Left ventricle myocardium inferior (tissue), 1 donor: ENCODE data around the gene ZFHX2. TPM values are rescaled to one million over a fixed set of nuclear protein-coding genes. Genes with fewer than 3 reads are reported as not detected.
A peak's percentile ranks its signal among the peaks of the same experiment; 100 is the strongest.
"Not testable (repeated sequence)": the region's sequence is repeated elsewhere in the genome, so short reads cannot be mapped to it uniquely, and the experiment has no call there.

ENCODE experiments used
- DNase-seq: peaks from one replicate; pipeline ENCODE4 v3.0.0-alpha.2; 2020
- H3K27ac ChIP-seq: fragments of 200-600 bp; replicated peaks from 2 replicates; pipeline ENCODE4 v1.8.0; 2021
- H3K27me3 ChIP-seq: fragments of 200-600 bp; 2 replicates; pipeline ENCODE4 v1.8.0; 2021; ENCODE audit warnings: low read depth
- H3K36me3 ChIP-seq: fragments of 200-600 bp; 2 replicates; pipeline ENCODE4 v1.8.0; 2021
- H3K4me1 ChIP-seq: fragments of 200-600 bp; 2 replicates; pipeline ENCODE4 v1.8.0; 2021
- H3K4me3 ChIP-seq: fragments of 200-600 bp; 2 replicates; pipeline ENCODE4 v1.8.0; 2021; ENCODE audit warnings: mild to moderate bottlenecking, moderate library complexity
- H3K9me3 ChIP-seq: fragments of 200-600 bp; replicated peaks from 2 replicates; pipeline ENCODE4 v1.8.0; 2021
- CTCF ChIP-seq: fragments of 200-600 bp; IDR thresholded peaks from 2 replicates; pipeline ENCODE4 v1.8.0; 2021; ENCODE audit warnings: antibody characterized with exemption, mild to moderate bottlenecking, borderline replicate concordance
- intact Hi-C: fragments of 100-400 bp; cut with micrococcal nuclease; formaldehyde crosslinking; loops from one replicate; pipeline ENCODE4 v1.11.0; 2022
- total RNA-seq: library from RNA; stranded (reverse); fragmentation: NEBNext Ultra II Directional; extraction: Animal tissue kit (Norgen Biotek cat#: 25700); gene quantifications from one replicate; pipeline ENCODE4 v1.2.1, GENCODE V29; 2021
- donor health status: DM: no; HTN: yes; CAD: no; lungs with severe emphysema.

ZFHX2 gene
- total RNA-seq, 1 donor from 2014 or later, result 0.74 TPM

GRCh38 chr14:23588884-23589598 lies 37.5 kb upstream of the ZFHX2 start:
- intact Hi-C loops, result no loop called here
- Histone ChIP-seq H3K9me3 (no peaks in the 10 kb centered on the region), H3K4me3 (no peak overlapping the region), H3K27ac (no peak overlapping the region), H3K27me3 (peaks cover 15% of the 10 kb centered on the region), H3K4me1 (peaks cover 6% of the 10 kb centered on the region), H3K36me3 (no peaks in the 10 kb centered on the region)
- peak; percentile 84 for TF ChIP-seq CTCF
- DNase-seq, result peak; percentile 86

- H3K9me3 ChIP-seq, H3K27ac ChIP-seq, intact Hi-C loops, H3K4me1 ChIP-seq, H3K4me3 ChIP-seq, H3K36me3 ChIP-seq, DNase-seq: not testable (repeated sequence)
- H3K27me3 ChIP-seq, result peaks cover 48% of the 10 kb centered on the region
Measured at GRCh38 chr14:23584527-23585203, 33.1 kb upstream of the ZFHX2 start.

GRCh38 chr14:23583761-23584526 lies 32.4 kb upstream of the ZFHX2 start:
- intact Hi-C loops, H3K27ac ChIP-seq: not testable (repeated sequence)
- peaks cover 55% of the 10 kb centered on the region for H3K27me3 ChIP-seq

GRCh38 chr14:23582906-23583760 lies 31.6 kb upstream of the ZFHX2 start:
- intact Hi-C loops, result no loop called here
- H3K4me1 ChIP-seq, result no peaks in the 10 kb centered on the region
- DNase-seq, result no peak
- no peaks in the 10 kb centered on the region for H3K36me3 ChIP-seq
- no peak for TF ChIP-seq CTCF
- no peak overlapping the region for H3K27ac ChIP-seq
- H3K4me3 ChIP-seq, result no peak overlapping the region
- peaks cover 62% of the 10 kb centered on the region for H3K27me3 ChIP-seq
- no peaks in the 10 kb centered on the region for H3K9me3 ChIP-seq

More at GRCh38 chr14:23583761-23584526, 32.4 kb upstream of the ZFHX2 start:
- not testable (repeated sequence) for DNase-seq, H3K9me3 ChIP-seq, H3K4me3 ChIP-seq, H3K4me1 ChIP-seq, H3K36me3 ChIP-seq

- DNase-seq, result no peak
- Histone ChIP-seq H3K27me3 (peaks cover 73% of the 10 kb centered on the region), H3K4me3 (no peak overlapping the region), H3K4me1 (peaks cover 18% of the 10 kb centered on the region), H3K27ac (no peak overlapping the region), H3K9me3 (no peaks in the 10 kb centered on the region), H3K36me3 (no peaks in the 10 kb centered on the region)
- intact Hi-C loops, result no loop called here
- TF ChIP-seq CTCF, result no peak
Measured at GRCh38 chr14:23580948-23581281, 29.4 kb upstream of the ZFHX2 start.
